ENCODE results near the gene UBE2J2. TPM values are rescaled to one million over a fixed set of nuclear protein-coding genes. Genes with fewer than 3 reads are reported as not detected.

Gene UBE2J2
- total RNA-seq, 1 experiment from 2014 or later: 182 TPM

DNA sequence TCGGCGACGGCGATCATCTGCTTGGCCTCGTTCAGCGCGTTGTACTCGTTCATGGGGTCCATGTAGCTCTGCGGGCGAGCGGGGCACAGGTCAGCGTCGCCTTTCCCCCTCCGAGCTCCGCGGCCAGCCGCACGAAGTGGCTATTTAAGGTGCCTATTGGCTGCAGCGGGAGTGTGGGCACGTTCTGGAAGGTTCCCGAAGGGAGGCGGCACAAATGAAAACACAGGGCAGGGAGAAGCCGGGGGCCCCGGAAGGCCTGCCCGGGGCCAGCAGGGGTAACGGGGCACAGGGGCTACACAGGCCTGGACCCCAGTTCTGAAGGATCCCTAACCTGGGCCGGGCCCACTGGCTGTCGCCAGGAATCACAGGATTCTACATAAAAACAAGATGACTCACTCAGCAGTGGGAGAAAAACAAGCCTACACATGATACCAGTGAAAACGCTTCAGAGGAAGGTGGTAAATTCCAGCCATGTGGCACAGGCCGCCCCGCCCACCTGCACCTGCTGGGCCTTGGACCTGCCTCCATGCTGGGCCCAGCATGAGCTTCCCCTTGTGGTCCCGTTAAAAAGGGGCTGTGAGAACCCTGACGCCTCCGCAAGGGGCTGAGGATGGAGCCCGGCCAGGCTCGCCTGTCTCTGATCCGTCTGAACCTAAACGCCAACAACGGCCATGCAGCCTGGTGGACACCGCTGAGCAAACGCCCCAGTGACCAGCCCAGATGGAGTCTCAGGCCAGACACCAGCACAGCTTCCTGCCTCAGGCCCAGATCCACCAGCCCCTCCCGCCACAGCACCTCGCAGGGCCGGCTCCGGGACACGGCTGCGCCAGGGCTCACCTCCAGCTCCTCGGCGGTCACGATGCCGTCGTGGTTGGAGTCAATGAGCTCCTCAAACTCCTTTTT is 55.8 kb downstream of the UBE2J2 start:
- POLR2A ChIA-PET (ENCODE audit: unreplicated experiment): interaction anchor here (0.6 kb wide), 2 partner anchors 114 to 161 kb away, joined by 4 to 7 read pairs; no protein-coding TSS in a partner anchor
- H3K36me3 ChIP-seq (ENCODE audit: low read depth, low read length): peaks cover 37% of the 10 kb centered on the region; the same call in 1 of the 2 replicates
- intact Hi-C loops (cut with micrococcal nuclease): no loop called here
- H4K20me1 ChIP-seq (ENCODE audit: low read length): no peaks in the 10 kb centered on the region
- H3K9me2 ChIP-seq (replicated peaks; ENCODE audit: low read length): no peaks in the 10 kb centered on the region
- H2AFZ ChIP-seq (ENCODE audit: low read length): no peak overlapping the region
- CTCF ChIA-PET: interaction anchor here (0.5 kb wide), 1 partner anchor 74 kb away, joined by 3 read pairs; no protein-coding TSS in a partner anchor
- H3K4me1 ChIP-seq (ENCODE audit: insufficient read depth, low read length): no peaks in the 10 kb centered on the region
- H3K27me3 ChIP-seq (ENCODE audit: low read length): no peaks in the 10 kb centered on the region
- no peaks in the 10 kb centered on the region for H3K79me2 ChIP-seq (ENCODE audit: low read length)
- peak; percentile 53 for DNase-seq
- no peak overlapping the region for H3K4me3 ChIP-seq (ENCODE audit: low read length)
- peak; percentile 65 for ATAC-seq
- no TSS peak for BruUV-seq (replicated peaks)
- no peaks in the 10 kb centered on the region for H3F3A ChIP-seq (ENCODE audit: low read length, unreplicated experiment)
- no peak overlapping the region for H3K9ac ChIP-seq (ENCODE audit: low read length)
- TF ChIP-seq EZH2 (IDR thresholded peaks at IDR 0.05; ENCODE audit: low read length, unreplicated experiment) (no peak), EZH2phosphoT487 (IDR thresholded peaks at IDR 0.05; ENCODE audit: borderline replicate concordance, low read length) (no peak), CTCF (conservative IDR thresholded peaks at IDR 0.05; ENCODE audit: low read depth, low read length) (no peak)
- H3K27ac ChIP-seq (ENCODE audit: low read length): no peak overlapping the region
- no peaks in the 10 kb centered on the region for H3K9me3 ChIP-seq (ENCODE audit: low read length)
- H3K4me2 ChIP-seq (ENCODE audit: low read length): no peak overlapping the region

DNA sequence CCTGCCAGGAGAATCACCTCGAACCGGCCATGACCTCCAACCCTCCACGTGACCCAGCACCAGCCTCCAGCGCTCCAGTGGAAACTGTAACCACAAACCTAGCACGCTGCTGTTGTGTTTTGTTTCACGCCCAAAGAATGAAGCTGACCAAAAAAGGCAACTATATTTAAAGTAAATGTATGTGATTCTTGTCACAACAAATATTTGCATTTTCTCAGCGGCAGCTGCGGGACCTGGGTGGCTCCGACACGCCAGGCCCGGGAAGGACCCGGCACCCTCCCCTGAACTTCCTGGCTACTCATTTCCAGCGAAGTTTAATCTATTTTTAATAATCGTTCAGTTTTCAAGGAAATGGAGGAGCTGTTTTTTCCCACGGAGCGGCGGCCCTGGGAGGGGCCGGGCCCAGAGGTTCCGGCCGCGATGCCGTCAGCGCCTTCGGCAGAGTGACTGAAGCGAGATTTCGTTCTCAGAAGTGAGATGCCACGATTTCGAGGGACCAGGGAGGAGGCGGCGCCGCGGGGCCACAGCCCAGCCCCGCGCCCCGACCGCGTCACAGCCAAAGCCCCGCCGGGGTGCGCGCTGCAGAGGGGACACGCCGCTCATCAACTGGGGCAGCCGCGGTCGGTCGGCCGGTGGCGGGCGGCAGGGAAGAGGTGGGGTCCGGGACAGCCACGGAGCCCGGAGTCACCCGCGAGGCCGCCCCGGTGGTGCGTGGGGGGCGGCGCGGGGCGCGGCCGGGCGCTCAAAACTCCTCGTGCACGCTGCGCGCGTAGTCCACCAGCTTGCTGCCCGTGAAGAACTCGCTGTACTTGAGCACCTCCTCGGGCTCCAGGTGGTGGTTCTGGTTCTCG is 56.7 kb downstream of the UBE2J2 start:
- Histone ChIP-seq H3K4me1 (ENCODE audit: insufficient read depth, low read length) (no peaks in the 10 kb centered on the region), H3K27ac (ENCODE audit: low read length) (no peak overlapping the region), H3K4me2 (ENCODE audit: low read length) (no peak overlapping the region), H3K4me3 (ENCODE audit: low read length) (no peak overlapping the region), H3F3A (ENCODE audit: low read length, unreplicated experiment) (no peaks in the 10 kb centered on the region), H3K36me3 (ENCODE audit: low read depth, low read length) (peaks cover 30% of the 10 kb centered on the region; the same call in 1 of the 2 replicates), H3K9me3 (ENCODE audit: low read length) (no peaks in the 10 kb centered on the region), H2AFZ (ENCODE audit: low read length) (no peak overlapping the region), H3K79me2 (ENCODE audit: low read length) (no peaks in the 10 kb centered on the region), H3K9ac (ENCODE audit: low read length) (no peak overlapping the region), H3K9me2 (replicated peaks; ENCODE audit: low read length) (no peaks in the 10 kb centered on the region), H4K20me1 (ENCODE audit: low read length) (no peaks in the 10 kb centered on the region), H3K27me3 (ENCODE audit: low read length) (no peaks in the 10 kb centered on the region)
- ATAC-seq: no peak
- POLR2A ChIA-PET (ENCODE audit: unreplicated experiment): no interaction called here
- DNase-seq: no peak
- no TSS peak for BruUV-seq (replicated peaks)
- intact Hi-C loops (cut with micrococcal nuclease): no loop called here
- CTCF ChIA-PET: interaction anchor here (0.5 kb wide), 1 partner anchor 75 kb away, joined by 3 read pairs; no protein-coding TSS in a partner anchor
- TF ChIP-seq EZH2 (IDR thresholded peaks at IDR 0.05; ENCODE audit: low read length, unreplicated experiment) (no peak), CTCF (conservative IDR thresholded peaks at IDR 0.05; ENCODE audit: low read depth, low read length) (no peak), EZH2phosphoT487 (IDR thresholded peaks at IDR 0.05; ENCODE audit: borderline replicate concordance, low read length) (no peak)

Measured in PC-3 (cell line).